SK-N-SH treated with all-trans-retinoic acid at 6 μM for 48 hours (cell line): ENCODE measurements around the gene FRYL.
"Not testable (repeated sequence)": the region's sequence is repeated elsewhere in the genome, so short reads cannot be mapped to it uniquely, and the experiment has no call there.

Source experiments
- ATAC-seq: fragments of 200-7000 bp; cut with Tn5 transposase; 3 replicates; pipeline ENCODE4 v1.9.1; 2020; ENCODE audit warnings: mild to moderate bottlenecking, moderate library complexity
- ARNTL ChIP-seq: fragments of 450-650 bp; formaldehyde crosslinking; IDR thresholded peaks from 2 replicates; pipeline ENCODE4 v1.5.0; 2020; ENCODE audit warnings: low read depth, mild to moderate bottlenecking, moderate library complexity, borderline replicate concordance
- BACH2 ChIP-seq: fragments of 250-450 bp; sonication (Bioruptor Pico); IDR thresholded peaks from 2 replicates; pipeline ENCODE4 v1.9.0; 2021; ENCODE audit warnings: mild to moderate bottlenecking, borderline replicate concordance
- ESRRG ChIP-seq: fragments of 250-450 bp; sonication (Bioruptor Pico); IDR thresholded peaks from 2 replicates; pipeline ENCODE4 v1.6.1; 2021; ENCODE audit warnings: mild to moderate bottlenecking
- GLIS3 ChIP-seq: fragments of 250-450 bp; sonication (Bioruptor Pico); IDR thresholded peaks from 2 replicates; pipeline ENCODE4 v1.5.0; 2020; ENCODE audit warnings: mild to moderate bottlenecking, moderate library complexity
- OSR1 ChIP-seq: fragments of 250-450 bp; sonication (Bioruptor Pico); IDR thresholded peaks from 2 replicates; pipeline ENCODE4 v1.8.0; 2022; ENCODE audit warnings: moderate library complexity, mild to moderate bottlenecking, inconsistent platforms
- PPARA ChIP-seq: fragments of 250-450 bp; sonication (Bioruptor Pico); IDR thresholded peaks from 2 replicates; pipeline ENCODE4 v1.5.0; 2020; ENCODE audit warnings: mild to moderate bottlenecking, borderline replicate concordance
- RARB ChIP-seq: fragments of 250-450 bp; sonication (Bioruptor Pico); IDR thresholded peaks from 2 replicates; pipeline ENCODE4 v1.8.0; 2021; ENCODE audit warnings: mild to moderate bottlenecking, moderate library complexity
- SNAI2 ChIP-seq: fragments of 250-450 bp; sonication (Bioruptor Pico); IDR thresholded peaks from 2 replicates; pipeline ENCODE4 v1.5.0; 2020; ENCODE audit warnings: mild to moderate bottlenecking, moderate library complexity
- TCF4 ChIP-seq: fragments of 250-450 bp; sonication (Bioruptor Pico); IDR thresholded peaks from 2 replicates; pipeline ENCODE4 v1.8.0; 2021; ENCODE audit warnings: mild to moderate bottlenecking, moderate library complexity, borderline replicate concordance
- TOX ChIP-seq: fragments of 250-450 bp; sonication (Bioruptor Pico); IDR thresholded peaks from 2 replicates; pipeline ENCODE4 v1.8.0; 2021; ENCODE audit warnings: mild to moderate bottlenecking, moderate library complexity, borderline replicate concordance
- ZC3H10 ChIP-seq: fragments of 250-450 bp; sonication (Bioruptor Pico); IDR thresholded peaks from 2 replicates; pipeline ENCODE4 v1.5.1; 2021; ENCODE audit warnings: mild to moderate bottlenecking, moderate library complexity
- ZFP3 ChIP-seq: fragments of 250-450 bp; sonication (Bioruptor Pico); IDR thresholded peaks from 2 replicates; pipeline ENCODE4 v1.5.0; 2020; ENCODE audit warnings: mild to moderate bottlenecking, moderate library complexity
- ZFP30 ChIP-seq: fragments of 450-650 bp; formaldehyde crosslinking; IDR thresholded peaks from 2 replicates; pipeline ENCODE4 v1.5.0; 2022; ENCODE audit warnings: mild to moderate bottlenecking, moderate library complexity
- ZNF565 ChIP-seq: fragments of 450-650 bp; formaldehyde crosslinking; conservative IDR thresholded peaks from 2 replicates; pipeline ENCODE4 v1.5.0; 2020; ENCODE audit warnings: low read depth, mild to moderate bottlenecking, moderate library complexity
- ZNF70 ChIP-seq: fragments of 450-650 bp; formaldehyde crosslinking; IDR thresholded peaks from 2 replicates; pipeline ENCODE4 v1.5.0; 2020; ENCODE audit warnings: mild to moderate bottlenecking, moderate library complexity
- ZNF8 ChIP-seq: fragments of 450-650 bp; formaldehyde crosslinking; IDR thresholded peaks from 2 replicates; pipeline ENCODE4 v1.5.0; 2020; ENCODE audit warnings: mild to moderate bottlenecking, moderate library complexity
- TF ChIP-seq, protein P1 (sequence below): fragments of 250-450 bp; sonication (Bioruptor Pico); IDR thresholded peaks from 2 replicates; pipeline ENCODE4 v1.5.1; 2021; ENCODE audit warnings: mild to moderate bottlenecking, moderate library complexity
- TF ChIP-seq, protein P2 (sequence below): fragments of 250-450 bp; sonication (Bioruptor Pico); IDR thresholded peaks from 2 replicates; pipeline ENCODE4 v1.8.0; 2020; ENCODE audit warnings: mild to moderate bottlenecking, moderate library complexity, borderline replicate concordance
- TF ChIP-seq, protein P3 (sequence below): fragments of 250-450 bp; sonication (Bioruptor Pico); IDR thresholded peaks from 2 replicates; pipeline ENCODE4 v1.8.0; 2021; ENCODE audit warnings: low read depth, mild to moderate bottlenecking, moderate library complexity, borderline replicate concordance
- TF ChIP-seq, protein P4 (sequence below): fragments of 250-450 bp; sonication (Bioruptor Pico); IDR thresholded peaks from 2 replicates; pipeline ENCODE4 v1.5.1; 2020; ENCODE audit warnings: low read depth, mild to moderate bottlenecking, moderate library complexity

Gene FRYL

DNA sequence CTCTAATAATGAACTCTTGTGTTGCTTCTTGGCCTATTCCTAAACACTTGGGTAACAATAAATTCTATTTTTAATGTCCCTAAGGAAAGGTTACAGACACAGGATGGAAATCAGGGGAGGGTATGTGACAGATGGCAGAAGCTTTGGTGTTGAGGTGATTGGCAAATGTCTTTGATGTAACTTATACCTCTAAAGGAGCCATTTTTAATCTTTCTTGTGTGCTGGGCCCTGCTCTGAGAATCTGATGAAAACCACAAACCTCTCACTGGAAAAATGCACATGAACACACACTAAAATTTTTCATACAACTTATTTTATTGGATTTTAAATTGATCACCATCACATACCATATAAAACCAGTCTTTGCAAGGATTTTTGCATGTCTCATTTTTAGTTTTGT is 17.7 kb downstream of the FRYL start:
- ATAC-seq, result no peak
- TF ChIP-seq BACH2 (CRISPR knock-in tag), result no peak
- TF ChIP-seq ZFP30 (CRISPR knock-in tag), result no peak
- no peak for TF ChIP-seq RARB
- TF ChIP-seq, protein P1, sequence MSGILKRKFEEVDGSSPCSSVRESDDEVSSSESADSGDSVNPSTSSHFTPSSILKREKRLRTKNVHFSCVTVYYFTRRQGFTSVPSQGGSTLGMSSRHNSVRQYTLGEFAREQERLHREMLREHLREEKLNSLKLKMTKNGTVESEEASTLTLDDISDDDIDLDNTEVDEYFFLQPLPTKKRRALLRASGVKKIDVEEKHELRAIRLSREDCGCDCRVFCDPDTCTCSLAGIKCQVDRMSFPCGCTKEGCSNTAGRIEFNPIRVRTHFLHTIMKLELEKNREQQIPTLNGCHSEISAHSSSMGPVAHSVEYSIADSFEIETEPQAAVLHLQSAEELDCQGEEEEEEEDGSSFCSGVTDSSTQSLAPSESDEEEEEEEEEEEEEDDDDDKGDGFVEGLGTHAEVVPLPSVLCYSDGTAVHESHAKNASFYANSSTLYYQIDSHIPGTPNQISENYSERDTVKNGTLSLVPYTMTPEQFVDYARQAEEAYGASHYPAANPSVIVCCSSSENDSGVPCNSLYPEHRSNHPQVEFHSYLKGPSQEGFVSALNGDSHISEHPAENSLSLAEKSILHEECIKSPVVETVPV (CRISPR knock-in tag), result no peak

DNA sequence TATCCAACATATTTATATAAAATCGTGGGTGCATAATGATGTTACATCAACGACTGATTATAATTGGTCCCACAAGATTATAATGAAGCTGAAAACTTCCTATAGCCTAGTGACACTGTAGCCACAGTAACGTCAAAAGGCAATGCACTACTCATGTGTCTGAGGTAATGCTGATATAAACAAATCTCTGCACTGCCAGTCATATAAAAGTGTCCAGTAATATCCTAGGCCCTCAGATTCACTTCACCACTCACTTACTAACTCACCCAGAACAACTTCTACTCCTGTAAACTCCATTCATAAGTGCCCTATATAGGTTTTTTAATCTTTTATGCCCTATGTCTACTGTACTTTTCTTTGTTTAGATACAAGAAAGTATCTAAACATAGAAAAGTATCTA is 18.8 kb downstream of the FRYL start:
- no peak for ATAC-seq
- TF ChIP-seq, protein P2, sequence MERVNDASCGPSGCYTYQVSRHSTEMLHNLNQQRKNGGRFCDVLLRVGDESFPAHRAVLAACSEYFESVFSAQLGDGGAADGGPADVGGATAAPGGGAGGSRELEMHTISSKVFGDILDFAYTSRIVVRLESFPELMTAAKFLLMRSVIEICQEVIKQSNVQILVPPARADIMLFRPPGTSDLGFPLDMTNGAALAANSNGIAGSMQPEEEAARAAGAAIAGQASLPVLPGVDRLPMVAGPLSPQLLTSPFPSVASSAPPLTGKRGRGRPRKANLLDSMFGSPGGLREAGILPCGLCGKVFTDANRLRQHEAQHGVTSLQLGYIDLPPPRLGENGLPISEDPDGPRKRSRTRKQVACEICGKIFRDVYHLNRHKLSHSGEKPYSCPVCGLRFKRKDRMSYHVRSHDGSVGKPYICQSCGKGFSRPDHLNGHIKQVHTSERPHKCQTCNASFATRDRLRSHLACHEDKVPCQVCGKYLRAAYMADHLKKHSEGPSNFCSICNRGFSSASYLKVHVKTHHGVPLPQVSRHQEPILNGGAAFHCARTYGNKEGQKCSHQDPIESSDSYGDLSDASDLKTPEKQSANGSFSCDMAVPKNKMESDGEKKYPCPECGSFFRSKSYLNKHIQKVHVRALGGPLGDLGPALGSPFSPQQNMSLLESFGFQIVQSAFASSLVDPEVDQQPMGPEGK (CRISPR knock-in tag), result no peak
- TF ChIP-seq GLIS3 (CRISPR knock-in tag), result no peak
- no peak for TF ChIP-seq ZNF565
- TF ChIP-seq ZFP3 (CRISPR knock-in tag), result no peak
- TF ChIP-seq PPARA (CRISPR knock-in tag), result no peak
- no peak for TF ChIP-seq SNAI2 (CRISPR knock-in tag)
- TF ChIP-seq BACH2 (CRISPR knock-in tag), result no peak
- no peak for TF ChIP-seq ZC3H10 (CRISPR knock-in tag)
- no peak for TF ChIP-seq RARB
- TF ChIP-seq ZFP30 (CRISPR knock-in tag), result no peak
- no peak for TF ChIP-seq ZNF70 (CRISPR knock-in tag)
- no peak for TF ChIP-seq OSR1
- TF ChIP-seq, protein P1 (CRISPR knock-in tag), result no peak
- no peak for TF ChIP-seq ARNTL (CRISPR knock-in tag)
- TF ChIP-seq TCF4 (CRISPR knock-in tag), result no peak
- TF ChIP-seq ESRRG (CRISPR knock-in tag), result no peak
- TF ChIP-seq ZNF8 (CRISPR knock-in tag), result no peak
- TF ChIP-seq, protein P3, sequence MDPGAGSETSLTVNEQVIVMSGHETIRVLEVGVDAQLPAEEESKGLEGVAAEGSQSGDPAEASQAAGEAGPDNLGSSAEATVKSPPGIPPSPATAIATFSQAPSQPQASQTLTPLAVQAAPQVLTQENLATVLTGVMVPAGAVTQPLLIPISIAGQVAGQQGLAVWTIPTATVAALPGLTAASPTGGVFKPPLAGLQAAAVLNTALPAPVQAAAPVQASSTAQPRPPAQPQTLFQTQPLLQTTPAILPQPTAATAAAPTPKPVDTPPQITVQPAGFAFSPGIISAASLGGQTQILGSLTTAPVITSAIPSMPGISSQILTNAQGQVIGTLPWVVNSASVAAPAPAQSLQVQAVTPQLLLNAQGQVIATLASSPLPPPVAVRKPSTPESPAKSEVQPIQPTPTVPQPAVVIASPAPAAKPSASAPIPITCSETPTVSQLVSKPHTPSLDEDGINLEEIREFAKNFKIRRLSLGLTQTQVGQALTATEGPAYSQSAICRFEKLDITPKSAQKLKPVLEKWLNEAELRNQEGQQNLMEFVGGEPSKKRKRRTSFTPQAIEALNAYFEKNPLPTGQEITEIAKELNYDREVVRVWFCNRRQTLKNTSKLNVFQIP, result no peak

DNA sequence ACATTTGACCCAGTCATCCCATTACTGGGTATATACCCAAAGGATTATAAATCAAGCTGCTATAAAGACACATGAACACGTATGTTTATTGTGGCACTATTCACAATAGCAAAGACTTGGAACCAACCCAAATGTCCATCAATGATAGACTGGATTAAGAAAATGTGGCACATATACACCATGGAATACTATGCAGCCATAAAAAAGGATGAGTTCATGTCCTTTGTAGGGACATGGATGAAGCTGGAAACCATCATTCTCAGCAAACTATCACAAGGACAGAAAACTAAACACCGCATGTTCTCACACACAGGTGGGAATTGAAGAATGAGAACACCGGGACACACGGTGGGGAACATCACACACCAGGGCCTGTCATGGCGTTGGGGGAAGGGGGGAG is 21.4 kb downstream of the FRYL start:
- ATAC-seq, result not testable (repeated sequence)

DNA sequence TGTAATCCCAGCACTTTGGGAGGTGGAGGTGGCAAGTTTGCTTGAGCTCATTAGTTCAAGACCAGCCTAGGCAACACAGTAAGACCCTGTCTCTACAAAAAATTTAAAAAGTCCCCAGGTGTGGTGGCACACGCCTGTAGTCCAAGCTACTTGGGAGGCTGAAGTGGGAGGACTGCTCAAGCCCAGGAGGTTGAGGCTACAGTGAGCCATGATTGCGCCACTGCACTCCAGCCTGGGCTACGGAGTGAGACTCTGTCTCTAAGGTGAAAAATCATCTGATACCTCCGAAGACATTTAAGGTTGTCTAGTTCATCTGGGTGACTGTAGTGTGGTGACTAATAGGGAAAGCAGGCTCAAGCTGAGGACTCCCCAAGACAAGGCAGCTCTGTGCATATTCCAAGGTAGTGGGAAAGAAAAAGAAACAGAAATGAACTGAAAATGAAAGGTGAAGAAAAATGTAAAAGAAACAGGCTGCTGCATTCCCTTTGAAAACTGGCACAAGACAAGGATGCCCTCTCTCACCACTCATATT is 23.3 kb downstream of the FRYL start:
- TF ChIP-seq ZNF70 (CRISPR knock-in tag) (no peak), ZFP30 (CRISPR knock-in tag) (no peak), SNAI2 (CRISPR knock-in tag) (no peak), ZC3H10 (CRISPR knock-in tag) (no peak), ZNF8 (CRISPR knock-in tag) (no peak), TOX (CRISPR knock-in tag) (no peak), OSR1 (no peak), PPARA (CRISPR knock-in tag) (no peak), ZNF565 (no peak), BACH2 (CRISPR knock-in tag) (no peak), ESRRG (CRISPR knock-in tag) (no peak), GLIS3 (CRISPR knock-in tag) (no peak), TCF4 (CRISPR knock-in tag) (no peak)
- TF ChIP-seq, protein P2 (CRISPR knock-in tag), result no peak
- TF ChIP-seq, protein P4, sequence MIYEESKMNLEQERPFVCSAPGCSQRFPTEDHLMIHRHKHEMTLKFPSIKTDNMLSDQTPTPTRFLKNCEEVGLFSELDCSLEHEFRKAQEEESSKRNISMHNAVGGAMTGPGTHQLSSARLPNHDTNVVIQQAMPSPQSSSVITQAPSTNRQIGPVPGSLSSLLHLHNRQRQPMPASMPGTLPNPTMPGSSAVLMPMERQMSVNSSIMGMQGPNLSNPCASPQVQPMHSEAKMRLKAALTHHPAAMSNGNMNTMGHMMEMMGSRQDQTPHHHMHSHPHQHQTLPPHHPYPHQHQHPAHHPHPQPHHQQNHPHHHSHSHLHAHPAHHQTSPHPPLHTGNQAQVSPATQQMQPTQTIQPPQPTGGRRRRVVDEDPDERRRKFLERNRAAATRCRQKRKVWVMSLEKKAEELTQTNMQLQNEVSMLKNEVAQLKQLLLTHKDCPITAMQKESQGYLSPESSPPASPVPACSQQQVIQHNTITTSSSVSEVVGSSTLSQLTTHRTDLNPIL, result no peak
- peak; percentile 36; the same call in 1 of the 3 replicates for ATAC-seq
